NCI-H446 treated with DMSO at 0.1 percent for 48 hours (cell line): Measurements from ENCODE around the gene LUM.

ENCODE experiments used
- DNase-seq: peaks from one replicate; lab custom pipeline; 2025; lab: John Stamatoyannopoulos, UW

LUM gene

GRCh38 chr12:91074154-91074709 is 37.1 kb downstream of the LUM start:
- DNase-seq, result no peak

- no peak for DNase-seq
These were observed 37.9 kb downstream of the LUM start for GRCh38 chr12:91073426-91073825.

- DNase-seq, result no peak
These were observed 38.4 kb downstream of the LUM start for GRCh38 chr12:91072931-91073330.

DNA sequence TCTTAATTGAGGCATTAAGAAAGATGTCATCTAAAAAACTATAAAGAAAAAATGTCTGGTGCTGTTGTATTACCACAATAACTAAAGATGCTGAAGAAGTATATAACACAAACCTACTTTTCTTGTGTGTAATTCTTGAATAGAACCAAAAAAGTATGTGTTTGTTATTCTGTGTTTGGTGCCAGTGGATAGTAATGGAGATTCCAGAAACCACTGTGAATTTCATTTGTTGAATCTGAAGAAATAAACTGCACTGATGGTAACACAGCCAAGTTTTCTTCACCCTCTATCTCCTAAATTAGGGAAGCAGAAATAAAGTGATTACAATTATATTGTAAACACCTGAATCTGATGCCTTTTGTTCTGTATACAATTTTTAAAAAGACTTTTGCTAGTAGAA is 40.4 kb downstream of the LUM start:
- DNase-seq, result no peak

GRCh38 chr12:91065396-91065795 is 45.9 kb downstream of the LUM start:
- no peak for DNase-seq

GRCh38 chr12:91064640-91065039 is 46.7 kb downstream of the LUM start:
- no peak for DNase-seq

DNA sequence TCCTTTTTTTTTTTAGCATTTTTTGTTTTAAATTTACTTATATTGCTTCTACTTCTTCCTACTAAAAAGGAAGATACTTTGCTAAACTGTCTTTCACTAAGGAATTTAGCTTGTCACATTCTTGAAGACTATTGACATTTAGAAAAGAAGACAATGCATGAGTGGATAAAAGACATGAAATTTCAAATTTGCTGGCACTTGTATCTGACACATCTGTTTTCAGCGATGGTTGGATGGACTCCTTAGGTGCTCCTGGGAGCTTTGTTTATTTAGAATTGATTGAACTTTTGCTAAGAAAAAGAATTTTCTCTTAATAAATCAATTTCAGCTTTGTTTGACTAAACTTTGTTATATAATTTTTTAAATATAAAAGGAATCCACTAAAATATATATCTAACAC is 50.2 kb downstream of the LUM start:
- no peak for DNase-seq

- no peak for DNase-seq
These were observed 52.1 kb downstream of the LUM start for GRCh38 chr12:91059211-91059610.

GRCh38 chr12:91058786-91059185 is 52.5 kb downstream of the LUM start:
- DNase-seq, result no peak

DNA sequence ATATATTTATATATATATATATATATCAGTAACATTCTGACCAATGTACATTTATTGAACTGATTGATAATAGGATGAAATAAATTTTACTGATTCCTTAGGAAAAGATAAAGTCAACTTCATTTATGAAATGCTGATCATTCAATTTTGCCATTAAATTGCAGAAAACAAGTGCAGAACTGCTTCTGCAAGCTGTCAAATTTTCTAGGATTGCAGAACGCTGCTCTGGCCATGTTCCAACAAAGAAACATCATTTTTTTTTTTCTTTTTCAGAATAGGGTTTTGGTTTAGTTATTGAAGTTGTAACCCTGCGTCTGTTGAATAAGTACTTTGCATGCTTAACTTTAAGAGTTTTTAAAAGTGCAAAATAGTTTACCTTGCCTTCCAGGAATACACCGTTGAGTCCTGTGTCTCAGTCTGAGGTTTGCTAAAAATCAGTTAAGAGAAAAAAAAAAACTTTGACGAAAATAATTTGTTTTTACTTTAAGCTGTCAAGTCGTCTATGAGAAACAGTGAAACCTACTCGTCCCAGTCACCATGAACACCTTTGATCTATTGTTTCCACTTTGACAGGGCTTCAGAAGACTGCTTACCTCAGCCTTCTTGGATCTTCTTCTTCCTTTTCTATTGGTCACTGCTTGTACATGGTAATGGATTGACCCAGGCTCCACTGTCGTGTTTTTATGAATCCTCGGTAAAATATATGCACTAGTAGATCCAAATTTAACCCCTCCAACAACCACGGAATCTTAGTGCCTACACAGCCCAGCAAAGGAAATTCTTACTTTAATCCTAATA is 53.7 kb downstream of the LUM start, which contains the start of gene KERA:
KERA (minus strand) TSS at position 657 of the 798 bp plus-strand sequence. CDS start 1,743 bp downstream, outside the sequence.
- DNase-seq, result no peak

- DNase-seq, result no peak
These were observed 54.8 kb downstream of the LUM start for GRCh38 chr12:91056488-91056887.

DNA sequence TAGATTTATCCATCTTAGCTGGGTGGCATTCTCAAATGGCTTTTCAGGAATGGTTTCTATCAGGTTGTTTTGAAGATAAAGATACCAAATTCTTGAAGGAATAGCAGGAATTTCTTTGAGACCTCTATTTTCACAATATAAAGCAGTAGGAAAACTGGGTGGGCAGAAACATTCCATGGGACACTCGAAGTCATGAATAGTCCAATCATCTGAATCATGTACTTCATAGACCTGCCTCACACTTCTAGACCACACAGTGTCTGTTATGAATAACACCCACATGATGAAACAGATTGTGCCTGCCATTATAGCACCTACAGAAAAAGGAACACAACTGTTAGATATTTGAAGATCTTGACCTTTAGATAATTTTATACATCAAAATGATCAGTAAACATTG is 55.3 kb downstream of the LUM start:
- DNase-seq, result no peak

DNA sequence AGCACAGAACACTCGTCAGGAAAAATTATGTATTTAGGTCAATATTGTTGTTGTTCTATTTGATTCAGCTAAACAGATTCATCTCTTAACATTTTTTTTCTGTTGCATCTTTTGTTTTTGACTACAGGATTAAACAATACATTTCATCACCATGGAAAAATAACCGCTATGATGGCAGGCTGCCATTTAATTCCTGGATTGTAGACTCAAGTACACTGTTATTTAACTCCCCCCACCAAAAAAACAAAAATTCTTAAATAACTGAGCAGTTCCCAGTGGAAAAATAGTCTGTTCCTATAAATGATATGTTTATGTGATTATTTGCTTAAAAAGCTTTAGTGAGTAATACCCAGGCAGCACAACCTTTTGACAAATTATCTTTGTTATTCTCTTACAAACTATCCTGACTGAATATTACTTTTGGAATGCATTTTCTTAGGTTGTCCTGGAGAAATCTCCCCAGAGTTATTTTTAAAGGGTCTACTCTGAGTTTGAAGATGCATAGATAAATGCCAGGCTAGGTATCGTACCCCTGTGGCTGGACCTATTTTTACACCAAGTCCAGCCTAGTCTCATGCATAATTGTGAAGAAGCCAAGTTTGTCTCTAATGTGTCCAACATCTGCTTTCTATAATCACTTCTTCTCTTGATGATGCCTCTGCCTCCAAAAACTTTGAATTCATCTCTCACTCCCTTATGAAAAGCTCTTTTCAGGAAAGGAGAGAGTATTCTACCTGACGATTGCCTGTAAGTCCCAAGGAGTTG is 57.2 kb downstream of the LUM start:
- no peak for DNase-seq
